Liver (tissue), 9 donors: ENCODE measurements around the gene SPSB2. TPM values are rescaled to one million over a fixed set of nuclear protein-coding genes. Genes with fewer than 3 reads are reported as not detected.

Experiments used
- DNase-seq: peaks from one replicate; pipeline ENCODE4 v3.0.0-alpha.2; 2017; ENCODE audit warnings: low spot score
- H3K27ac ChIP-seq, 2 donors: one replicate each; pipeline ENCODE4 v1.7.0; 2013; ENCODE audit warnings: inconsistent platforms in 2 of 2, low read length in 2 of 2, control low read depth in 1 of 2, low read depth in 1 of 2, mild to moderate bottlenecking in 1 of 2
- H3K27me3 ChIP-seq, 4 donors: one replicate each; pipeline versions ENCODE4 v1.6.1 to v1.7.0; 2013; ENCODE audit warnings: low read length in 3 of 4, inconsistent platforms in 1 of 4, mild to moderate bottlenecking in 1 of 4, moderate library complexity in 1 of 4; ENCODE audit not compliant: control insufficient read depth in 4 of 4, insufficient read depth in 4 of 4
- H3K36me3 ChIP-seq, 4 donors: one replicate each; pipeline versions ENCODE4 v1.6.1 to v1.7.0; 2013; ENCODE audit warnings: low read length in 3 of 4, mild to moderate bottlenecking in 3 of 4, low read depth in 1 of 4, moderate library complexity in 1 of 4; ENCODE audit not compliant: control insufficient read depth in 4 of 4, insufficient read depth in 3 of 4
- H3K4me1 ChIP-seq, 4 donors: one replicate each; pipeline versions ENCODE4 v1.6.1 to v1.7.0; 2013; ENCODE audit warnings: low read length in 3 of 4, mild to moderate bottlenecking in 3 of 4, moderate library complexity in 1 of 4; ENCODE audit not compliant: control insufficient read depth in 4 of 4, insufficient read depth in 4 of 4
- H3K4me3 ChIP-seq, 3 donors: one replicate each; pipeline versions ENCODE4 v1.6.1 to v1.7.0; 2013; ENCODE audit warnings: low read length in 3 of 3, control low read depth in 1 of 3, low read depth in 1 of 3, mild to moderate bottlenecking in 1 of 3
- H3K9ac ChIP-seq, 2 donors: one replicate each; pipeline ENCODE4 v1.7.0; 2013; ENCODE audit warnings: low read length in 2 of 2, mild to moderate bottlenecking in 2 of 2, moderate library complexity in 2 of 2, control low read depth in 1 of 2, low read depth in 1 of 2
- H3K9me3 ChIP-seq, 4 donors: one replicate each; pipeline versions ENCODE4 v1.6.1 to v1.7.0; 2013; ENCODE audit warnings: low read length in 3 of 4; ENCODE audit not compliant: control insufficient read depth in 4 of 4
- EGR1 ChIP-seq, 2 donors: IDR thresholded peaks; 2 replicates each; pipeline ENCODE4 v1.6.1; 2016 to 2018; ENCODE audit warnings: antibody characterized with exemption in 2 of 2, low read depth in 2 of 2
- FOXA1 ChIP-seq: IDR thresholded peaks from 2 replicates; pipeline ENCODE4 v1.6.1; 2016; ENCODE audit warnings: antibody characterized with exemption
- FOXA2 ChIP-seq: IDR thresholded peaks from 2 replicates; pipeline ENCODE4 v1.6.1; 2016; ENCODE audit warnings: antibody characterized with exemption
- HNF4A ChIP-seq, 2 donors: conservative IDR thresholded peaks; 2 replicates each; pipeline ENCODE4 v1.6.1; 2016; ENCODE audit warnings: antibody characterized with exemption in 2 of 2, mild to moderate bottlenecking in 2 of 2
- HNF4G ChIP-seq: IDR thresholded peaks from 2 replicates; pipeline ENCODE4 v1.6.1; 2016; ENCODE audit warnings: antibody characterized with exemption
- NR2F2 ChIP-seq: IDR thresholded peaks from 2 replicates; pipeline ENCODE4 v1.6.1; 2016; ENCODE audit warnings: antibody characterized with exemption
- RAD21 ChIP-seq, 2 donors: IDR thresholded peaks; 2 replicates each; pipeline ENCODE4 v1.6.1; 2016; ENCODE audit warnings: antibody characterized with exemption in 2 of 2, mild to moderate bottlenecking in 2 of 2
- SP1 ChIP-seq: IDR thresholded peaks from 2 replicates; pipeline ENCODE4 v1.6.1; 2018; ENCODE audit warnings: antibody characterized with exemption, mild to moderate bottlenecking
- TAF1 ChIP-seq: conservative IDR thresholded peaks from 2 replicates; pipeline ENCODE4 v1.6.1; 2016; ENCODE audit warnings: antibody characterized with exemption, mild to moderate bottlenecking
- YY1 ChIP-seq: IDR thresholded peaks from 2 replicates; pipeline ENCODE4 v1.6.1; 2016; ENCODE audit warnings: antibody characterized with exemption, mild to moderate bottlenecking
- WGBS: extraction: QIAGEN DNeasy Blood & Tissue Kit; methylation state at CpG from one replicate; pipeline ENCODE4 v1.1.7; 2013; 5-methylcytosine and 5-hydroxymethylcytosine counted together
- polyA plus RNA-seq, 2 donors: library from polyadenylated mRNA; stranded (reverse) in 1 of 2; unstranded in 1 of 2; fragments of 200-250 nt in 1 of 2; fragments of >200 nt in 1 of 2; fragmentation: Nextera tagmentation in 1 of 2; extraction: Ambion mirVana in 1 of 2; gene quantifications; one replicate each; pipeline versions ENCODE4 v1.2.1 to v1.2.3, GENCODE V29; 2013 to 2015
- total RNA-seq, 2 donors: library from RNA; depleted of rRNA; stranded (reverse); fragments of >200 nt; gene quantifications; one replicate each; pipeline ENCODE4 v1.2.3, GENCODE V29; 2014
- TF ChIP-seq, protein P1 (sequence below): IDR thresholded peaks from 2 replicates; pipeline ENCODE4 v1.6.1; 2016; ENCODE audit warnings: antibody characterized with exemption
- TF ChIP-seq, protein P2 (sequence below): IDR thresholded peaks from 2 replicates; pipeline ENCODE4 v1.6.1; 2016; ENCODE audit warnings: antibody characterized with exemption
- TF ChIP-seq, protein P3 (sequence below): IDR thresholded peaks from 2 replicates; pipeline ENCODE4 v1.6.1; 2016; ENCODE audit warnings: antibody characterized with exemption, mild to moderate bottlenecking
- donor health status: healthy.
- donor health status: healthy.
- donor health status: healthy.
- donor health status: healthy.
- donor health status: healthy.

SPSB2 gene
- total and polyA plus RNA-seq, 4 donors, result 3.2 to 4.6 (median 4.1) TPM

DNA sequence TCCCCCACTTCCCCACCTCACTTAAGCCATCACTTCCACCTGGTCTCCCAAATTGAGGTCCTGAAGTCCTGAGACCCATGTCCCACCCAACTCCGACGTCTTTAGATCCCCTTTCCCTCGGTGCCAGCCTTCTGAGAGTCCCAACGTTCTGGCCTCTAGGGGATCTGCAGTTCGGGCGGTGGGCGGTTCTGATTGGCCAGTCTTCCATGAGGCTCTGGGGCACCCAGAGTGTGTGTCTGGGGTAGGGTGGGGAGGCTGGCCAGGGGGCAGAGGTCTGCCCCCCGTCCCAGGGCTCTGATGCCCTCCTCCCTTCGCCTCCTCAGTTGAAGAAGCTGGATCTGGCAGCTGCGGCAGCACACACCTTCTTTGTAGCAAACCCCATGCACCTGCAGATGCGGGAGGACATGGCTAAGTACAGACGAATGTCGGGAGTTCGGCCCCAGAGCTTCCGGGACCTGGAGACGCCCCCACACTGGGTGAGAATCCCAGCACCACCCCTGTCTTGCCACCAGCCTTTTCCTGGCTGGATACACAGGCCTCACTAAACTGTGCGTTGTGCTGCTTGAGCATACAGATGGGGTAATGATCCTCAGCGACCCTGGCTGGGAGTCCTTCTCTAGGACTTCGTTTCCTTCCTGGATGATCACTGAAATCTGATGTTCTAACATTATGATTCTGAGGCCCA is 43.4 kb downstream of the SPSB2 start (continued):
- TF ChIP-seq, protein P1, sequence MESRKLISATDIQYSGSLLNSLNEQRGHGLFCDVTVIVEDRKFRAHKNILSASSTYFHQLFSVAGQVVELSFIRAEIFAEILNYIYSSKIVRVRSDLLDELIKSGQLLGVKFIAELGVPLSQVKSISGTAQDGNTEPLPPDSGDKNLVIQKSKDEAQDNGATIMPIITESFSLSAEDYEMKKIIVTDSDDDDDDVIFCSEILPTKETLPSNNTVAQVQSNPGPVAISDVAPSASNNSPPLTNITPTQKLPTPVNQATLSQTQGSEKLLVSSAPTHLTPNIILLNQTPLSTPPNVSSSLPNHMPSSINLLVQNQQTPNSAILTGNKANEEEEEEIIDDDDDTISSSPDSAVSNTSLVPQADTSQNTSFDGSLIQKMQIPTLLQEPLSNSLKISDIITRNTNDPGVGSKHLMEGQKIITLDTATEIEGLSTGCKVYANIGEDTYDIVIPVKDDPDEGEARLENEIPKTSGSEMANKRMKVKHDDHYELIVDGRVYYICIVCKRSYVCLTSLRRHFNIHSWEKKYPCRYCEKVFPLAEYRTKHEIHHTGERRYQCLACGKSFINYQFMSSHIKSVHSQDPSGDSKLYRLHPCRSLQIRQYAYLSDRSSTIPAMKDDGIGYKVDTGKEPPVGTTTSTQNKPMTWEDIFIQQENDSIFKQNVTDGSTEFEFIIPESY, result no peak
- no peak for TF ChIP-seq YY1

DNA sequence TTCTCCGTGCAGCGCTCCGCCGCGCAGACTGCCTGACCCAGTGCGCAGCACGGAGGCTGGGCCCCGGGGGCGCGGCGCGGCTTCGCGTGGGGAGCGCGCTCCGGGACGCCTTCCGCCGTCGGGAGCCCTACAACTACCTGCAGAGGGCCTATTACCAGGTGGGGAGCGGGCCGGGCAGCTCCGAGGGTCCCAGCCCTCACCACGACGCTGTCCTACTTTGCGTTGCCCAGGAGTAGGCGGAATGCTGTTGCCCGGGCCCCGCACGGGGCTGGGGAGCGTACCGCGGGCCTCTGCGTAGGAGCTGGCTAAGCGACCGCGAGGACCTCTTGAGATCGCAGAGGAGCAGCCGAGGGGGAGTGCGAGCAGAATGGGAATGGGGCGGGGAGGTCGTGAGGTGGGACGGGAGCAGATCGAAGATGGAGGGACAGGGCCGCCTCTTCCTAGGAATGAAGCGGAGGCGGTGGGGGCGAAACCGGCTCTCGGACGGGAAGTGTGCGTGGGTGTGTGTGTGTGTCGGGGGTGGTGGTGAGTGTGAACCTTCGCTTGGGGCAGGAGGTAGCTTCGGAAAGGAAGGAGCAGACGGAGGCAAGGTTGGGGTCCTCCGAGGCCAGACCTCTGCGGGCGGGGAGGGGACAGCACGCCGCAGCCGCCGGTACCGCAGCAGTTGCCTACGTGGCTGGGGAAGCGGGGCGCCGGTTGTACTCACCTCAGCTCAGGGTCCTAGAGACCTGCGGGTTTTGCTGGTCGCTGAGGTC is 44.1 kb downstream of the SPSB2 start:
- TF ChIP-seq, protein P2, sequence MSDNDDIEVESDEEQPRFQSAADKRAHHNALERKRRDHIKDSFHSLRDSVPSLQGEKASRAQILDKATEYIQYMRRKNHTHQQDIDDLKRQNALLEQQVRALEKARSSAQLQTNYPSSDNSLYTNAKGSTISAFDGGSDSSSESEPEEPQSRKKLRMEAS, result no peak
- TF ChIP-seq HNF4A (conservative IDR thresholded peaks at IDR 0.05), result no peak
- TF ChIP-seq, protein P3, sequence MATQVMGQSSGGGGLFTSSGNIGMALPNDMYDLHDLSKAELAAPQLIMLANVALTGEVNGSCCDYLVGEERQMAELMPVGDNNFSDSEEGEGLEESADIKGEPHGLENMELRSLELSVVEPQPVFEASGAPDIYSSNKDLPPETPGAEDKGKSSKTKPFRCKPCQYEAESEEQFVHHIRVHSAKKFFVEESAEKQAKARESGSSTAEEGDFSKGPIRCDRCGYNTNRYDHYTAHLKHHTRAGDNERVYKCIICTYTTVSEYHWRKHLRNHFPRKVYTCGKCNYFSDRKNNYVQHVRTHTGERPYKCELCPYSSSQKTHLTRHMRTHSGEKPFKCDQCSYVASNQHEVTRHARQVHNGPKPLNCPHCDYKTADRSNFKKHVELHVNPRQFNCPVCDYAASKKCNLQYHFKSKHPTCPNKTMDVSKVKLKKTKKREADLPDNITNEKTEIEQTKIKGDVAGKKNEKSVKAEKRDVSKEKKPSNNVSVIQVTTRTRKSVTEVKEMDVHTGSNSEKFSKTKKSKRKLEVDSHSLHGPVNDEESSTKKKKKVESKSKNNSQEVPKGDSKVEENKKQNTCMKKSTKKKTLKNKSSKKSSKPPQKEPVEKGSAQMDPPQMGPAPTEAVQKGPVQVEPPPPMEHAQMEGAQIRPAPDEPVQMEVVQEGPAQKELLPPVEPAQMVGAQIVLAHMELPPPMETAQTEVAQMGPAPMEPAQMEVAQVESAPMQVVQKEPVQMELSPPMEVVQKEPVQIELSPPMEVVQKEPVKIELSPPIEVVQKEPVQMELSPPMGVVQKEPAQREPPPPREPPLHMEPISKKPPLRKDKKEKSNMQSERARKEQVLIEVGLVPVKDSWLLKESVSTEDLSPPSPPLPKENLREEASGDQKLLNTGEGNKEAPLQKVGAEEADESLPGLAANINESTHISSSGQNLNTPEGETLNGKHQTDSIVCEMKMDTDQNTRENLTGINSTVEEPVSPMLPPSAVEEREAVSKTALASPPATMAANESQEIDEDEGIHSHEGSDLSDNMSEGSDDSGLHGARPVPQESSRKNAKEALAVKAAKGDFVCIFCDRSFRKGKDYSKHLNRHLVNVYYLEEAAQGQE, result no peak
- no peak for TF ChIP-seq EGR1 (IDR thresholded peaks at IDR 0.05; ENCODE audit: low read depth in 2 of 2)
- no peak for TF ChIP-seq RAD21 (IDR thresholded peaks at IDR 0.05)
- TF ChIP-seq TAF1, result no peak
- TF ChIP-seq YY1, result no peak
- no peak for TF ChIP-seq FOXA1
- TF ChIP-seq NR2F2, result no peak
- TF ChIP-seq FOXA2, result no peak
- no peak for TF ChIP-seq HNF4G
- no peak for TF ChIP-seq SP1
- TF ChIP-seq, protein P1, result no peak

More for the DNA sequence above, 44.1 kb downstream of the SPSB2 start:
- H3K9me3 ChIP-seq, result no peaks in the 10 kb centered on the region
- DNase-seq, result no peak
- H3K4me3 ChIP-seq, result peak overlapping the region in 2 of 3 donors; percentile 53 to 62
- peaks cover 5 to 18% (median 12%) of the 10 kb centered on the region in 4 donors for H3K4me1 ChIP-seq
- no peaks in the 10 kb centered on the region for H3K36me3 ChIP-seq
- H3K9ac ChIP-seq, result no peak overlapping the region
- H3K27ac ChIP-seq, result no peak overlapping the region
- H3K27me3 ChIP-seq, result peaks cover 0 to 2% (median 0%) of the 10 kb centered on the region in 4 donors
- 6% methylated on average over 71 of the region's 71 CpGs for WGBS
